GM12878 (cell line): ENCODE results near the gene ANKRD55. TPM values are rescaled to one million over a fixed set of nuclear protein-coding genes. Genes with fewer than 3 reads are reported as not detected.

Experiments used
- BCLAF1 ChIP-seq: fragments of 450-650 bp; IDR thresholded peaks from 2 replicates; pipeline ENCODE4 v1.6.1; 2017; ENCODE audit warnings: antibody characterized with exemption, mild to moderate bottlenecking, moderate library complexity
- MTA2 ChIP-seq: fragments of 450-650 bp; IDR thresholded peaks from 2 replicates; pipeline ENCODE4 v1.6.1; 2016; ENCODE audit warnings: low read depth, mild to moderate bottlenecking, moderate library complexity
- NBN ChIP-seq: fragments of 450-650 bp; IDR thresholded peaks from 2 replicates; pipeline ENCODE4 v1.6.1; 2016
- SIX5 ChIP-seq: IDR thresholded peaks from 2 replicates; pipeline ENCODE4 v1.6.1; 2011; ENCODE audit warnings: mild to moderate bottlenecking, low read depth, low read length, moderate library complexity; ENCODE audit not compliant: severe bottlenecking
- SKIL ChIP-seq: fragments of 450-650 bp; IDR thresholded peaks from 2 replicates; pipeline ENCODE4 v1.6.1; 2017; ENCODE audit warnings: mild to moderate bottlenecking, low read depth, inconsistent platforms; ENCODE audit not compliant: poor library complexity, severe bottlenecking
- TAF1 ChIP-seq: IDR thresholded peaks from 2 replicates; pipeline ENCODE4 v1.6.1; 2011; ENCODE audit warnings: mild to moderate bottlenecking, low read depth, low read length, borderline replicate concordance
- TCF12 ChIP-seq: IDR thresholded peaks from 2 replicates; pipeline ENCODE4 v1.6.1; 2011; ENCODE audit warnings: low read depth, mild to moderate bottlenecking, low read length
- ZNF207 ChIP-seq: fragments of 450-650 bp; IDR thresholded peaks from 2 replicates; pipeline ENCODE4 v1.6.1; 2014; ENCODE audit warnings: antibody characterized with exemption, mild to moderate bottlenecking, borderline replicate concordance
- polyA plus RNA-seq, 11 experiments: library from polyadenylated mRNA; depleted of rRNA in 4 of 11; unstranded in 6 of 11; stranded (reverse) in 5 of 11; fragments of >200 nt; fragmentation: Nextera tagmentation in 4 of 11; fragmentation: Illumina TruSeq in 1 of 11; extraction: Ambion mirVana in 4 of 11; extraction: Trizol in 1 of 11; gene quantifications; 1 replicate in 1 of 11; 2 replicates in 10 of 11; pipeline versions ENCODE4 v1.2.1 to v1.2.3, GENCODE V29; 2011 to 2016; ENCODE audit warnings: inconsistent platforms in 2 of 11, missing spikeins in 2 of 11, low read depth in 1 of 11
- total RNA-seq, 4 experiments: library from RNA; depleted of rRNA in 3 of 4; stranded (reverse); fragments of >200 nt in 3 of 4; fragmentation: Illumina TruSeq in 1 of 4; extraction: Trizol in 1 of 4; gene quantifications; 2 replicates each; pipeline versions ENCODE4 v1.2.1 to v1.2.3, GENCODE V29; 2013 to 2021
- TF ChIP-seq, protein P1 (sequence below): fragments of 450-650 bp; IDR thresholded peaks from 2 replicates; pipeline ENCODE4 v1.6.1; 2017; ENCODE audit warnings: mild to moderate bottlenecking
- TF ChIP-seq, protein P2 (sequence below): fragments of 450-650 bp; IDR thresholded peaks from 2 replicates; pipeline ENCODE4 v1.6.1; 2014; ENCODE audit warnings: mild to moderate bottlenecking

The ANKRD55 gene
- total and polyA plus RNA-seq, 10 of the 15 experiments (the other 5 are each of a cell fraction or from before 2014, with no cell fraction given) = 0.04 TPM; not detected in 9

GRCh38 chr5:56145106-56145505 lies 88.0 kb downstream of the ANKRD55 start (continued):
- no peak for TF ChIP-seq TCF12
- TF ChIP-seq, protein P1, sequence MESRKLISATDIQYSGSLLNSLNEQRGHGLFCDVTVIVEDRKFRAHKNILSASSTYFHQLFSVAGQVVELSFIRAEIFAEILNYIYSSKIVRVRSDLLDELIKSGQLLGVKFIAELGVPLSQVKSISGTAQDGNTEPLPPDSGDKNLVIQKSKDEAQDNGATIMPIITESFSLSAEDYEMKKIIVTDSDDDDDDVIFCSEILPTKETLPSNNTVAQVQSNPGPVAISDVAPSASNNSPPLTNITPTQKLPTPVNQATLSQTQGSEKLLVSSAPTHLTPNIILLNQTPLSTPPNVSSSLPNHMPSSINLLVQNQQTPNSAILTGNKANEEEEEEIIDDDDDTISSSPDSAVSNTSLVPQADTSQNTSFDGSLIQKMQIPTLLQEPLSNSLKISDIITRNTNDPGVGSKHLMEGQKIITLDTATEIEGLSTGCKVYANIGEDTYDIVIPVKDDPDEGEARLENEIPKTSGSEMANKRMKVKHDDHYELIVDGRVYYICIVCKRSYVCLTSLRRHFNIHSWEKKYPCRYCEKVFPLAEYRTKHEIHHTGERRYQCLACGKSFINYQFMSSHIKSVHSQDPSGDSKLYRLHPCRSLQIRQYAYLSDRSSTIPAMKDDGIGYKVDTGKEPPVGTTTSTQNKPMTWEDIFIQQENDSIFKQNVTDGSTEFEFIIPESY = no peak
- TF ChIP-seq NBN = no peak
- TF ChIP-seq ZNF207 = no peak
- no peak for TF ChIP-seq BCLAF1
- TF ChIP-seq SKIL = no peak
- no peak for TF ChIP-seq TAF1
- TF ChIP-seq MTA2 = no peak
- TF ChIP-seq SIX5 = no peak
- TF ChIP-seq, protein P2, sequence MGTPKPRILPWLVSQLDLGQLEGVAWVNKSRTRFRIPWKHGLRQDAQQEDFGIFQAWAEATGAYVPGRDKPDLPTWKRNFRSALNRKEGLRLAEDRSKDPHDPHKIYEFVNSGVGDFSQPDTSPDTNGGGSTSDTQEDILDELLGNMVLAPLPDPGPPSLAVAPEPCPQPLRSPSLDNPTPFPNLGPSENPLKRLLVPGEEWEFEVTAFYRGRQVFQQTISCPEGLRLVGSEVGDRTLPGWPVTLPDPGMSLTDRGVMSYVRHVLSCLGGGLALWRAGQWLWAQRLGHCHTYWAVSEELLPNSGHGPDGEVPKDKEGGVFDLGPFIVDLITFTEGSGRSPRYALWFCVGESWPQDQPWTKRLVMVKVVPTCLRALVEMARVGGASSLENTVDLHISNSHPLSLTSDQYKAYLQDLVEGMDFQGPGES = no peak
